ENCODE data around the gene ATMIN.

The ATMIN gene

GRCh38 chr16:81005610-81006161, 30.0 kb upstream of the ATMIN start:
- TF ChIP-seq CTCF (IDR thresholded peaks at IDR 0.05; ENCODE audit: low read length, missing control alignments), result no peak
- peak; percentile 34 for DNase-seq (ENCODE audit: low read depth)
- H3K4me3 ChIP-seq (replicated peaks; ENCODE audit: low read depth, low read length), result peak overlapping the region; percentile 94

GRCh38 chr16:81006211-81006812, 29.3 kb upstream of the ATMIN start:
- H3K4me3 ChIP-seq (replicated peaks; ENCODE audit: low read depth, low read length), result peak overlapping the region; percentile 94
- DNase-seq (ENCODE audit: low read depth), result peak; percentile 57
- TF ChIP-seq CTCF (IDR thresholded peaks at IDR 0.05; ENCODE audit: low read length, missing control alignments), result no peak

- peak within 1 kb of the TSS; percentile 94 for H3K4me3 ChIP-seq (replicated peaks; ENCODE audit: low read depth, low read length)
- DNase-seq (ENCODE audit: low read depth), result peak; percentile 99
- peak; percentile 3 for TF ChIP-seq CTCF (IDR thresholded peaks at IDR 0.05; ENCODE audit: low read length, missing control alignments)
Observed at GRCh38 chr16:81006813-81007695, 28.6 kb upstream of the ATMIN start, which contains the start of the genes CENPN and CMC2. CENPN (plus strand) TSS chr16:81007214; CDS start chr16:81011940, 4,726 bp downstream. CMC2 (minus strand) TSS chr16:81006885; CDS start chr16:80997394, 9,491 bp downstream.

GRCh38 chr16:81008505-81008789, 27.2 kb upstream of the ATMIN start:
- TF ChIP-seq CTCF (IDR thresholded peaks at IDR 0.05; ENCODE audit: low read length, missing control alignments), result no peak
- no peak for DNase-seq (ENCODE audit: low read depth)
- peak overlapping the region; percentile 94 for H3K4me3 ChIP-seq (replicated peaks; ENCODE audit: low read depth, low read length)

GRCh38 chr16:81012974-81013373, 22.7 kb upstream of the ATMIN start:
- TF ChIP-seq CTCF (IDR thresholded peaks at IDR 0.05; ENCODE audit: low read length, missing control alignments), result no peak
- H3K4me3 ChIP-seq (replicated peaks; ENCODE audit: low read depth, low read length), result no peak overlapping the region
- no peak for DNase-seq (ENCODE audit: low read depth)

GRCh38 chr16:81014672-81015071, 21.0 kb upstream of the ATMIN start:
- no peak for DNase-seq (ENCODE audit: low read depth)
- no peak overlapping the region for H3K4me3 ChIP-seq (replicated peaks; ENCODE audit: low read depth, low read length)
- no peak for TF ChIP-seq CTCF (IDR thresholded peaks at IDR 0.05; ENCODE audit: low read length, missing control alignments)
